Inflammatory macrophage treated with lipopolysaccharide for 4 hours (primary cell): ENCODE measurements around the gene CDK6.

Source experiments
- DNase-seq: peaks from one replicate; pipeline ENCODE4 v3.0.0-alpha.2; 2020

CDK6 gene

GRCh38 chr7:92702535-92702934 lies 133.8 kb downstream of the CDK6 start:
- no peak for DNase-seq

DNA sequence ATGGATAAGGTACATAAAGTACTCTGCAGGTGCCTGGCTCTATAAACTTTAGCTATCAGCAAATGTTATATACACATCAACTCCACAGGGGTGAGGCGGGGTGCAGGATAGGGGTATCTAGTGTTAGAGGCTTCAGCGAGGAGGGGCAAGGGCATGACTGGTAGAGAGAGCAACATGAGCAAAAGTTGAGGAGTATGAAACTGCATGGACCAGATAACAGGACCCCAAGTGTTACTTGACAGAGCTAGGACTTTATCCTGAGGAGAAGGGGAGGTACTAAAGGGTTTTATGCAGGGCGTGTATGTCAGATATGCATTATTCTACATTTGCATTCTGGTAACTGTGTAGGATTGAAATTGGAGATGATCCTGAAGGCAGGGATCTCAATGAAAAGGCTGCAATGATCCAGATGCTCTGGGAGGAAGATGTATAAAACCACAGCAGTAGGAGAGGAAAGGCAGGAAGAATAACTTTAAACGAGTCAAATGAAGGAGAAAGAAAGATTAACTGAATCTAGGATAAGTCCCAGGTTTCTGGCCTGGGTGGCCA lies 136.3 kb downstream of the CDK6 start:
- no peak for DNase-seq

GRCh38 chr7:92699560-92699959 lies 136.8 kb downstream of the CDK6 start:
- DNase-seq: no peak

- no peak for DNase-seq
Measured at GRCh38 chr7:92698237-92698841, 138.0 kb downstream of the CDK6 start.

DNA sequence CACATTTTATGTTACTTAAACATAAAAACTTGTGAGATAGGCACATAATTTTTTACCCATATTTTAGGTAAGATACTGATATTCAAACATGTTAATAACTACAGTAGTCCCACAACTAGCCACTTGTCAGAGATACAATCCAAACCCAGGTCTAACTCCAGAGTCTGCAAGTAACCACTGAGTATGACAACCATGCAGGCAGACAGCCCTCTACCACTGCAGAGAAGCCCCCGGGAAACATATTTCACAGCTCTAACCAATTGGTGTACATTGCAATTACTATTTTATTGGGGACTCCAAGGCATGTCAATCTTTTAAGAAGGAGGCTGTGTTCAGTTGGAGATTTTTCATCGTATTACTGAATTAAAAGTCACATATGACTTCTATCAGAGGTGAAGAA lies 139.0 kb downstream of the CDK6 start:
- DNase-seq: no peak

DNA sequence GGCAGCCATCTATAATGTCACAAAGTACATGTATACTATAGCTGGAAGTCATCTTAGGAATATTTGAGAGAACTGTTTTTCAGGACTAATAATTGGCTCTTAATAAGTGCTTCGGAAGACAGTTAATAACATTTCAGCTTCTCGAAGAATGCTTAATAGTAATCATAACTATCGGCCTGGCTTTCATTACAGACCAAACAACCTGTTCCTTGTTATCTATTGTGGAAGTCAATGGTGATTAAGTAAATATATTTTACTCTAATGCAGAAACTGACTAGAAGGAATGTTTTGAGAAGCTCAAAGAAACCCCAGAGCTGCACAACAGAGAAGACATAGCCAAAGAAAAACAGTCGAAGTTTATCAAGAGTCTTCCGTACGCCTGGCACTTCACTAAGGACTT lies 139.4 kb downstream of the CDK6 start:
- no peak for DNase-seq

DNA sequence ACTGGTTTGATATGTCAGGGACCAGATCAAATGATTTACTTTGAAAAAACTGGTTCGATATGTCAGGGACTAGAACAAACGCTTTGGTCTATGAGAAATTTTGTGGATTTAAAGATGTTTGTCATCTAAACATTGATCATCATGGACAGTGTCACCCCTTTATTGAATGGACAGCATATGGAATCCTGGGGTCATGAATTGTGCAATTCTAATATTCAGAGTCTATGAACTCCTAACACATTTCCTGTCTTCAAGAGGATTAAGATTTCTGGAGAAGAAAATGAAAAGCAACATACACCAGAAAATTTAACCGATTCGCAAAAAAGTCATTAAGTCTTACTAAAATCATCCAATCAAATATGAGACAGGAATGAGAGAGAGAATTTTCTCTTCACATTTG lies 139.8 kb downstream of the CDK6 start:
- no peak for DNase-seq

GRCh38 chr7:92695308-92696261 lies 140.8 kb downstream of the CDK6 start:
- DNase-seq: peak; percentile 72

GRCh38 chr7:92694211-92694610 lies 142.2 kb downstream of the CDK6 start:
- DNase-seq: no peak

DNA sequence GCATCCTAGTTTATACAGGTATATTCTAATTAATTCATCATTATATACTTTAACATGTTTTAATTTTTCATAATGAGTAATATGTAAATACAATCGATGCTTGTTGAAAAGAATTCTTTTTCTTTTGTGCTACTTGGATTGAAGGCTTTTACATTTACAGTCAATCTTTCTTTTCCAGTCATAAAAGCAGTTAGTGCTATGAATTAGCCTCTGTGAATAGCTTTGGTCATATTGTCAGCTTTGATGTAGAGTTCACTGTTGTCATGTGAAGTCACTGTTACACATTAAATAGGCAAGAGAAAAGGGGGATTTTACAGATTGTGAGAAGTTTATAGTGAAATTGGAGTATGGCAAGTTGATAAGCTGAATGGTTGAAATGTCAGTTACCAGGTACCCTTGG lies 142.9 kb downstream of the CDK6 start:
- no peak for DNase-seq

DNA sequence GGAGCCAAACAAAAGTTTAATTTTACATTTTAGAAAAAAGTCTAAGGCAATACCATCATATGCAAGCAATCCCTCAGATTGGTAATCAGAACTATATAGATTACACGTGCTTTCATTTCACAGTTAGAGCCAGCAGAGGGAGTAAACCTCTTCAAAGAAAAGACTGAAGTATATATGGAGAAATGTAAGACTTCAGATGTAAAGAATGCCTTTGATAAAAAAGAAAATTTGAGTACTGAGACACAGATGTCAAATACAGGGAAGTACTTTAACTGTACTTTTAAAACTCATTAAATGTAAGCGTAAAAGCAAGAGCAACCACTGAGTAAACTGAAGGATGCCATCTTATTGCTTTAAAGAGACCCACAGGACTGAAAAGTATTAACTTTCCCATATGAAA lies 144.8 kb downstream of the CDK6 start:
- DNase-seq: peak; percentile 81

DNA sequence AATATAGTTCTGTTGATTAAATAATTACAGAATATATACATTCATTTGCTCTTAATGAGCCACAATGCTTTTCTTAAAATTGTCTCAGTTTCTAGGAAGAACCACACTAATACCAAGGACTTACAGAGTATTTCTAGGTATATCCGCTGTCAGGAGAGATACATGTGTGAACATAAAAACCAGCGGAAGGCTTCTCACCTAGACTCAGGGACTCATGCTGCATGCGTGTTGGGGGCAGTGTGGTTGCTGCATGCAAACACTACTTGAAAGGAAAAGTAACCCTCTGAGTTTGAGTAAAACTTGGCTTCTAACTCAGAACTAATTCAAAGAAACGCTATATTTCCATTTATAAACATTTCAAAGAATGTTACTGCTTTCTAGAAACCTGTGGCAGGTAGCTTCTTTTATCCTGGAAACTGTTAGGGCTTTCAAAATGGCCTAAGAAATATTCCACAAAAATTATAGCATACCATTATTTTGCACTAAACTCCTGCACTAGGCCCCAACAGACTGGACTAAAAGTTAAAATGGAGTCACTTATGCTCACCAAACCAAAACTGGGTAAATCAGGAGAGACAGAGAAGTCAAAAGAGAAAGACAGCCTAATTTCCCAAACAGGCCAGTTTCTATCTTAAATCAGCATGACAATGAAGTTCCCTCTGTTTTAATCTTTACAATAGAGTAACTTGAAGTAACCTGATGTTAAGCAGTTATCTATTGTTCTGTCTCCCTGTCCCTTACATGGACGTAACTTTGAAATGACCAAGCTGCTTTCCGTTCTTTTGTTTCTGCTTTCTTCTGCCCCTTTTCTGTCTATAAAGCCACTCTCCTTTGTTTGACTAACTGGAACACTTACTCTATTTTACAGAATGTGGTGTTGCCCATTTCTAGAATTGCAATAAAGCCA lies 151.0 kb downstream of the CDK6 start:
- no peak for DNase-seq

GRCh38 chr7:92684274-92684673 lies 152.1 kb downstream of the CDK6 start:
- DNase-seq: no peak

GRCh38 chr7:92682903-92683539 lies 153.4 kb downstream of the CDK6 start:
- DNase-seq: no peak

GRCh38 chr7:92682330-92682729 lies 154.0 kb downstream of the CDK6 start:
- DNase-seq: no peak

DNA sequence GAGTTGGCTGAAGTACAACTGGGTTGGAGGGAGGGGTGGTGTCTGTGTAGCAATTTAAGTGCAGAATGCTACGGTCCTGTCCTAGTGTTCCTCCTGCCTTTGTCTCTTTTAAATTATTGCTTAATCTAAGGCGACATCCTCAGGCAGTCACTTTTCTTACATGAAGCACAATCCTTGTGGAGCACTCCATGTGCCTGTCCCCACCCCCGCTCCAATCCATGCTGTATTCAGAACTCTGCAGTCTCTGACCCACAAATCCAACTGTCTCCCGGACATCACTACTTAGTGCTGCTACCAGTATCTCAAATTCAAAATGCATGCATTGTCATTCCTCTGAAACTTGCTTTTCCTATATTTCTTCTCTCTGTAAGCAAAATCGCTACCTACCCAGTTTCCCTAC lies 154.7 kb downstream of the CDK6 start:
- no peak for DNase-seq

DNA sequence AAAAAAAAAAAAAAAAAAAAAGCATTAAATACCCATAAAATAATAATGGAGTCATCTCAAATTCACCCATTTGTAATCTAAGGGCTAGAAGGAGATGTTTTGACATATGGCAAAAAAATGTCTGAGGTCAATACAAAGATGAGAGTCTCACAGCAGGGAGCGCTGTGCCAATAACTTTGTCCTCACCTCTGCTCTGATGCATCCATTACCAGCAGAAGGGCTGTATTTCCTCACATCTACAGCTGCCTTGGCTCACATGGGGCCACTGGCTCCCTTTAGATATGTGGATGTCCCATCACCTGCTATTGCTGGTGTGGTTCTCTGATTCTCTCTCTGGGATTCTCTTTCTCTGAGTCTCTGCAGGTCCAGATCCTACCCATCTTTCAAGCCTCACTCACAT lies 155.9 kb downstream of the CDK6 start:
- DNase-seq: no peak

GRCh38 chr7:92678291-92678920 lies 158.0 kb downstream of the CDK6 start:
- no peak for DNase-seq

DNA sequence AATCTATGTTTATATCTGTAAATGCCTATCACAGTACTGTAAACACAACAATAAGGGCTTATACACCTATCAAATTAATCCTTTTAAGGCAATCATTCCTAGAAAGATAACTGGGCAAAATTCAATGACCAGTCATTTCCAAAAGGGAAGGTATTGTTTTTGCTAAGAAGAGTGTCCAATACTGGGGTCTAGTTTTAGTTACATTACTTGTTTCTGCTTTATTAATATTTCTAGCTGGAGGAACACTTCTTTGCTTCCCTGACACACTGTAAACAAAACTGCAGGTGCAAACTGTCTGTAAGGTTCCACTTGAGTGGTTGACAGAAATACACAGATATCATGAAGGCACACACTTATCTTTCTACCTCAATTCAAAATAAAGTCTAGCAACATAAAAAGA lies 162.0 kb downstream of the CDK6 start:
- DNase-seq: no peak

DNA sequence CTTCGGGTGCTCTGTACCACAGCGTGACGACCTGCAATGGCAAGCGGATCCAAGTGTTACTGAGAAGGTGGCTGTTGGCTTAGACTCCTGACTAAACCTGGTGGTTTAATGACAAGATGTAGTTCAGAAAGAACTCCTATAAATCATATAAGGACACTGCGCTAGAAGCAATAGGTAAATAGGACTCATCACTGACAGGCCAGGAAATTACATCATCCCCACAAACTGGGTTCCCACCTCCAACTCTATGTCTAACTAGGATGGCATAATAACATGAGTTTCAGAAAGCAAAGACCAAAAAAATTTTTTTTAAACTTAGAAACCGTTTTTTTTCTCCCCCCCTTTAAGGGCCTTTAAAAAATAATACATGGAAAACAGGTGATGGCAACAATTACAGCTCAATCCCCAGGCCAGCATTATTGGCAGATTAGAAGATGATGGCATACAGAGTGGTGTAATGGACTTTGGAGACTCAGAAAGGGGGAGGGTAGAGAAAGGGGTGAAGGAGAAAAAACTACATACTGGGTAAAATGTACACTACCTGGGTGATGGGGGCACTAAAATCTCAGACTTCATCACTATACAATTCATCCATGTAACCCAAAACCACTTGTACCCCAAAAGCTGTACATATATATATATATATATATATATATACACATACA lies 164.7 kb downstream of the CDK6 start:
- DNase-seq: no peak

GRCh38 chr7:92670204-92670851 lies 166.0 kb downstream of the CDK6 start:
- DNase-seq: no peak
